Measurements from ENCODE around the gene TRIM40. TPM values are rescaled to one million over a fixed set of nuclear protein-coding genes. Genes with fewer than 3 reads are reported as not detected.

Gene TRIM40, protein sequence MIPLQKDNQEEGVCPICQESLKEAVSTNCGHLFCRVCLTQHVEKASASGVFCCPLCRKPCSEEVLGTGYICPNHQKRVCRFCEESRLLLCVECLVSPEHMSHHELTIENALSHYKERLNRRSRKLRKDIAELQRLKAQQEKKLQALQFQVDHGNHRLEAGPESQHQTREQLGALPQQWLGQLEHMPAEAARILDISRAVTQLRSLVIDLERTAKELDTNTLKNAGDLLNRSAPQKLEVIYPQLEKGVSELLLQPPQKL
- not detected in 2 replicates for total RNA-seq (2014; rRNA removed; shearing (Covaris generic))
- not detected in 2 replicates for polyA plus RNA-seq (2016; fragmentation: Nextera tagmentation; extraction: Ambion mirVana)
- long read RNA-seq = 0 reads

DNA sequence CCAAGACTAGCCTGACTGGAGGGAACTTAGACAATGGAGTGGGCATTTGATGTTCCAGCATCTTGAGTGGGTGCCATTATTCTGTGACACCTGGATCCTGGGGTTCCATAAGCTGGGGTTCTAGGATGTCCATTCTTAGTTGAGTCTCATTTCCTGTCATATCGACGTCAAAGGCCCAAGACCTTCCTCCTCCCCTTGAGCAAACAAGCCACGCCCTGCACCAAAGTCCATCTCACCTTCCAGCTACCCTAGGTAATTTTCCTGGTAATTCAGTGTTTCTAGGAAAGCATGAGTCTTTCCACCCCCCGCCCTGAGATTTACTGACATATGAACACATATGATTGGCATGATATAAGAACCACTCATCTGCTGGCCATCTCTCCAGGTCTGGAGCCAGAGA, at the start of gene TRIM40:
TSS of gene TRIM40 (plus strand) at position 384 of the 400 bp plus-strand sequence. CDS start 897 bp downstream, outside the sequence.
- Histone ChIP-seq H2AFZ (no peak within 1 kb of the TSS), H3K4me3 (no peak within 1 kb of the TSS), H3K27ac (ENCODE audit: low read depth) (no peak within 1 kb of the TSS), H3K36me3 (ENCODE audit: insufficient read depth) (no peaks in the 10 kb centered on the region), H4K20me1 (replicated peaks; ENCODE audit: insufficient read depth) (no peaks in the 10 kb centered on the region), H3K4me2 (no peak within 1 kb of the TSS), H3K4me1 (ENCODE audit: insufficient read depth) (no peaks in the 10 kb centered on the region), H3K79me2 (replicated peaks; ENCODE audit: insufficient read depth) (no peaks in the 10 kb centered on the region), H3F3A (replicated peaks; ENCODE audit: low read depth) (no peaks in the 10 kb centered on the region), H3K27me3 (ENCODE audit: insufficient read depth) (peaks cover 21% of the 10 kb centered on the region), H3K9me2 (ENCODE audit: insufficient read depth) (no peaks in the 10 kb centered on the region)
- no peak within 1 kb of the TSS for H3K27ac Mint-ChIP-seq
- no peaks in the 10 kb centered on the region for H3K36me3 Mint-ChIP-seq (ENCODE audit: low read depth)
- no peaks in the 10 kb centered on the region for H3K9me3 Mint-ChIP-seq
- no peak for ATAC-seq
- peaks cover 4% of the 10 kb centered on the region for H3K27me3 Mint-ChIP-seq (ENCODE audit: insufficient read depth, low read depth, poor library complexity)
- peaks cover 2% of the 10 kb centered on the region; the same call in 2 of the 3 replicates for H3K4me1 Mint-ChIP-seq
- DNase-seq (ENCODE audit: low spot score) = no peak
- no peak for TF ChIP-seq ZNF114 (CRISPR knock-in tag; IDR thresholded peaks at IDR 0.05)
- TF ChIP-seq, protein P1, sequence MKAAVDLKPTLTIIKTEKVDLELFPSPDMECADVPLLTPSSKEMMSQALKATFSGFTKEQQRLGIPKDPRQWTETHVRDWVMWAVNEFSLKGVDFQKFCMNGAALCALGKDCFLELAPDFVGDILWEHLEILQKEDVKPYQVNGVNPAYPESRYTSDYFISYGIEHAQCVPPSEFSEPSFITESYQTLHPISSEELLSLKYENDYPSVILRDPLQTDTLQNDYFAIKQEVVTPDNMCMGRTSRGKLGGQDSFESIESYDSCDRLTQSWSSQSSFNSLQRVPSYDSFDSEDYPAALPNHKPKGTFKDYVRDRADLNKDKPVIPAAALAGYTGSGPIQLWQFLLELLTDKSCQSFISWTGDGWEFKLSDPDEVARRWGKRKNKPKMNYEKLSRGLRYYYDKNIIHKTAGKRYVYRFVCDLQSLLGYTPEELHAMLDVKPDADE (IDR thresholded peaks at IDR 0.05) = no peak
- no peak for TF ChIP-seq EZH2phosphoT487 (IDR thresholded peaks at IDR 0.05; ENCODE audit: unreplicated experiment)
- TF ChIP-seq CREB1 (CRISPR knock-in tag; IDR thresholded peaks at IDR 0.05; ENCODE audit: low read depth) = no peak
- TF ChIP-seq STAT1 (IDR thresholded peaks at IDR 0.05; ENCODE audit: unreplicated experiment) = no peak
- no peak for TF ChIP-seq POLR2AphosphoS5 (IDR thresholded peaks at IDR 0.05; ENCODE audit: low read depth)
- TF ChIP-seq, protein P2, sequence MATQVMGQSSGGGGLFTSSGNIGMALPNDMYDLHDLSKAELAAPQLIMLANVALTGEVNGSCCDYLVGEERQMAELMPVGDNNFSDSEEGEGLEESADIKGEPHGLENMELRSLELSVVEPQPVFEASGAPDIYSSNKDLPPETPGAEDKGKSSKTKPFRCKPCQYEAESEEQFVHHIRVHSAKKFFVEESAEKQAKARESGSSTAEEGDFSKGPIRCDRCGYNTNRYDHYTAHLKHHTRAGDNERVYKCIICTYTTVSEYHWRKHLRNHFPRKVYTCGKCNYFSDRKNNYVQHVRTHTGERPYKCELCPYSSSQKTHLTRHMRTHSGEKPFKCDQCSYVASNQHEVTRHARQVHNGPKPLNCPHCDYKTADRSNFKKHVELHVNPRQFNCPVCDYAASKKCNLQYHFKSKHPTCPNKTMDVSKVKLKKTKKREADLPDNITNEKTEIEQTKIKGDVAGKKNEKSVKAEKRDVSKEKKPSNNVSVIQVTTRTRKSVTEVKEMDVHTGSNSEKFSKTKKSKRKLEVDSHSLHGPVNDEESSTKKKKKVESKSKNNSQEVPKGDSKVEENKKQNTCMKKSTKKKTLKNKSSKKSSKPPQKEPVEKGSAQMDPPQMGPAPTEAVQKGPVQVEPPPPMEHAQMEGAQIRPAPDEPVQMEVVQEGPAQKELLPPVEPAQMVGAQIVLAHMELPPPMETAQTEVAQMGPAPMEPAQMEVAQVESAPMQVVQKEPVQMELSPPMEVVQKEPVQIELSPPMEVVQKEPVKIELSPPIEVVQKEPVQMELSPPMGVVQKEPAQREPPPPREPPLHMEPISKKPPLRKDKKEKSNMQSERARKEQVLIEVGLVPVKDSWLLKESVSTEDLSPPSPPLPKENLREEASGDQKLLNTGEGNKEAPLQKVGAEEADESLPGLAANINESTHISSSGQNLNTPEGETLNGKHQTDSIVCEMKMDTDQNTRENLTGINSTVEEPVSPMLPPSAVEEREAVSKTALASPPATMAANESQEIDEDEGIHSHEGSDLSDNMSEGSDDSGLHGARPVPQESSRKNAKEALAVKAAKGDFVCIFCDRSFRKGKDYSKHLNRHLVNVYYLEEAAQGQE (IDR thresholded peaks at IDR 0.05; ENCODE audit: unreplicated experiment) = no peak
- TF ChIP-seq, protein P3, sequence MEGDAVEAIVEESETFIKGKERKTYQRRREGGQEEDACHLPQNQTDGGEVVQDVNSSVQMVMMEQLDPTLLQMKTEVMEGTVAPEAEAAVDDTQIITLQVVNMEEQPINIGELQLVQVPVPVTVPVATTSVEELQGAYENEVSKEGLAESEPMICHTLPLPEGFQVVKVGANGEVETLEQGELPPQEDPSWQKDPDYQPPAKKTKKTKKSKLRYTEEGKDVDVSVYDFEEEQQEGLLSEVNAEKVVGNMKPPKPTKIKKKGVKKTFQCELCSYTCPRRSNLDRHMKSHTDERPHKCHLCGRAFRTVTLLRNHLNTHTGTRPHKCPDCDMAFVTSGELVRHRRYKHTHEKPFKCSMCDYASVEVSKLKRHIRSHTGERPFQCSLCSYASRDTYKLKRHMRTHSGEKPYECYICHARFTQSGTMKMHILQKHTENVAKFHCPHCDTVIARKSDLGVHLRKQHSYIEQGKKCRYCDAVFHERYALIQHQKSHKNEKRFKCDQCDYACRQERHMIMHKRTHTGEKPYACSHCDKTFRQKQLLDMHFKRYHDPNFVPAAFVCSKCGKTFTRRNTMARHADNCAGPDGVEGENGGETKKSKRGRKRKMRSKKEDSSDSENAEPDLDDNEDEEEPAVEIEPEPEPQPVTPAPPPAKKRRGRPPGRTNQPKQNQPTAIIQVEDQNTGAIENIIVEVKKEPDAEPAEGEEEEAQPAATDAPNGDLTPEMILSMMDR (conservative IDR thresholded peaks at IDR 0.05; ENCODE audit: low read depth in 2 of 2) = no peak
- no peak for TF ChIP-seq JUNB (IDR thresholded peaks at IDR 0.05; ENCODE audit: unreplicated experiment)
- no peak for TF ChIP-seq EZH2 (IDR thresholded peaks at IDR 0.05; ENCODE audit: low read depth, unreplicated experiment)
- no peak for TF ChIP-seq NANOG (IDR thresholded peaks at IDR 0.05; ENCODE audit: borderline replicate concordance)
- TF ChIP-seq ZNF331 (CRISPR knock-in tag; IDR thresholded peaks at IDR 0.05; ENCODE audit: low read depth) = no peak
- TF ChIP-seq, protein P4, sequence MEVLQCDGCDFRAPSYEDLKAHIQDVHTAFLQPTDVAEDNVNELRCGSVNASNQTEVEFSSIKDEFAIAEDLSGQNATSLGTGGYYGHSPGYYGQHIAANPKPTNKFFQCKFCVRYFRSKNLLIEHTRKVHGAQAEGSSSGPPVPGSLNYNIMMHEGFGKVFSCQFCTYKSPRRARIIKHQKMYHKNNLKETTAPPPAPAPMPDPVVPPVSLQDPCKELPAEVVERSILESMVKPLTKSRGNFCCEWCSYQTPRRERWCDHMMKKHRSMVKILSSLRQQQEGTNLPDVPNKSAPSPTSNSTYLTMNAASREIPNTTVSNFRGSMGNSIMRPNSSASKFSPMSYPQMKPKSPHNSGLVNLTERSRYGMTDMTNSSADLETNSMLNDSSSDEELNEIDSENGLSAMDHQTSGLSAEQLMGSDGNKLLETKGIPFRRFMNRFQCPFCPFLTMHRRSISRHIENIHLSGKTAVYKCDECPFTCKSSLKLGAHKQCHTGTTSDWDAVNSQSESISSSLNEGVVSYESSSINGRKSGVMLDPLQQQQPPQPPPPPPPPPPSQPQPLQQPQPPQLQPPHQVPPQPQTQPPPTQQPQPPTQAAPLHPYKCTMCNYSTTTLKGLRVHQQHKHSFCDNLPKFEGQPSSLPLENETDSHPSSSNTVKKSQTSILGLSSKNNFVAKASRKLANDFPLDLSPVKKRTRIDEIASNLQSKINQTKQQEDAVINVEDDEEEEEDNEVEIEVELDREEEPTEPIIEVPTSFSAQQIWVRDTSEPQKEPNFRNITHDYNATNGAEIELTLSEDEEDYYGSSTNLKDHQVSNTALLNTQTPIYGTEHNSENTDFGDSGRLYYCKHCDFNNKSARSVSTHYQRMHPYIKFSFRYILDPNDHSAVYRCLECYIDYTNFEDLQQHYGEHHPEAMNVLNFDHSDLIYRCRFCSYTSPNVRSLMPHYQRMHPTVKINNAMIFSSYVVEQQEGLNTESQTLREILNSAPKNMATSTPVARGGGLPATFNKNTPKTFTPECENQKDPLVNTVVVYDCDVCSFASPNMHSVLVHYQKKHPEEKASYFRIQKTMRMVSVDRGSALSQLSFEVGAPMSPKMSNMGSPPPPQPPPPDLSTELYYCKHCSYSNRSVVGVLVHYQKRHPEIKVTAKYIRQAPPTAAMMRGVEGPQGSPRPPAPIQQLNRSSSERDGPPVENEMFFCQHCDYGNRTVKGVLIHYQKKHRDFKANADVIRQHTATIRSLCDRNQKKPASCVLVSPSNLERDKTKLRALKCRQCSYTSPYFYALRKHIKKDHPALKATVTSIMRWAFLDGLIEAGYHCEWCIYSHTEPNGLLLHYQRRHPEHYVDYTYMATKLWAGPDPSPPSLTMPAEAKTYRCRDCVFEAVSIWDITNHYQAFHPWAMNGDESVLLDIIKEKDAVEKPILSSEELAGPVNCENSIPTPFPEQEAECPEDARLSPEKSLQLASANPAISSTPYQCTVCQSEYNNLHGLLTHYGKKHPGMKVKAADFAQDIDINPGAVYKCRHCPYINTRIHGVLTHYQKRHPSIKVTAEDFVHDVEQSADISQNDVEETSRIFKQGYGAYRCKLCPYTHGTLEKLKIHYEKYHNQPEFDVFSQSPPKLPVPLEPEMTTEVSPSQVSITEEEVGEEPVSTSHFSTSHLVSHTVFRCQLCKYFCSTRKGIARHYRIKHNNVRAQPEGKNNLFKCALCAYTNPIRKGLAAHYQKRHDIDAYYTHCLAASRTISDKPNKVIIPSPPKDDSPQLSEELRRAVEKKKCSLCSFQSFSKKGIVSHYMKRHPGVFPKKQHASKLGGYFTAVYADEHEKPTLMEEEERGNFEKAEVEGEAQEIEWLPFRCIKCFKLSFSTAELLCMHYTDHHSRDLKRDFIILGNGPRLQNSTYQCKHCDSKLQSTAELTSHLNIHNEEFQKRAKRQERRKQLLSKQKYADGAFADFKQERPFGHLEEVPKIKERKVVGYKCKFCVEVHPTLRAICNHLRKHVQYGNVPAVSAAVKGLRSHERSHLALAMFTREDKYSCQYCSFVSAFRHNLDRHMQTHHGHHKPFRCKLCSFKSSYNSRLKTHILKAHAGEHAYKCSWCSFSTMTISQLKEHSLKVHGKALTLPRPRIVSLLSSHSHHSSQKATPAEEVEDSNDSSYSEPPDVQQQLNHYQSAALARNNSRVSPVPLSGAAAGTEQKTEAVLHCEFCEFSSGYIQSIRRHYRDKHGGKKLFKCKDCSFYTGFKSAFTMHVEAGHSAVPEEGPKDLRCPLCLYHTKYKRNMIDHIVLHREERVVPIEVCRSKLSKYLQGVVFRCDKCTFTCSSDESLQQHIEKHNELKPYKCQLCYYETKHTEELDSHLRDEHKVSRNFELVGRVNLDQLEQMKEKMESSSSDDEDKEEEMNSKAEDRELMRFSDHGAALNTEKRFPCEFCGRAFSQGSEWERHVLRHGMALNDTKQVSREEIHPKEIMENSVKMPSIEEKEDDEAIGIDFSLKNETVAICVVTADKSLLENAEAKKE (CRISPR knock-in tag; IDR thresholded peaks at IDR 0.05) = no peak
- no peak within 1 kb of the TSS for H3K4me3 Mint-ChIP-seq
